HG02763 (cell line): ENCODE results near the gene LYST.
"Not testable (repeated sequence)": the region's sequence is repeated elsewhere in the genome, so short reads cannot be mapped to it uniquely, and the experiment has no call there.

ENCODE experiments used
- ATAC-seq: cut with Tn5 transposase; IDR thresholded peaks from one replicate; pipeline ENCODE4 v1.9.1; 2021; ENCODE audit warnings: mild to moderate bottlenecking, moderate library complexity; ENCODE audit not compliant: unreplicated experiment

LYST gene

GRCh38 chr1:235766794-235767285 lies 99.9 kb downstream of the LYST start:
- no peak for ATAC-seq

- no peak for ATAC-seq
Measured at GRCh38 chr1:235763962-235764361, 102.7 kb downstream of the LYST start.

GRCh38 chr1:235759336-235759735 lies 107.4 kb downstream of the LYST start:
- ATAC-seq, result no peak

- ATAC-seq, result no peak
Measured at GRCh38 chr1:235758931-235759330, 107.8 kb downstream of the LYST start.

- ATAC-seq, result no peak
Measured at GRCh38 chr1:235757587-235758096, 109.1 kb downstream of the LYST start.

- not testable (repeated sequence) for ATAC-seq
Measured at GRCh38 chr1:235754186-235754585, 112.5 kb downstream of the LYST start.

GRCh38 chr1:235749755-235750300 lies 116.9 kb downstream of the LYST start:
- no peak for ATAC-seq

GRCh38 chr1:235748747-235749146 lies 118.0 kb downstream of the LYST start:
- ATAC-seq, result no peak

GRCh38 chr1:235746245-235746644 lies 120.5 kb downstream of the LYST start:
- ATAC-seq, result no peak

GRCh38 chr1:235745503-235746136 lies 121.1 kb downstream of the LYST start:
- ATAC-seq, result no peak

- ATAC-seq, result no peak
Measured at GRCh38 chr1:235742914-235743599, 123.6 kb downstream of the LYST start.

- no peak for ATAC-seq
Measured at GRCh38 chr1:235741294-235741693, 125.4 kb downstream of the LYST start.

- no peak for ATAC-seq
Measured at GRCh38 chr1:235739631-235740030, 127.1 kb downstream of the LYST start.

GRCh38 chr1:235739124-235739523 lies 127.6 kb downstream of the LYST start:
- ATAC-seq, result no peak

- ATAC-seq, result no peak
Measured at GRCh38 chr1:235737751-235738150, 129.0 kb downstream of the LYST start.

GRCh38 chr1:235736263-235736662 lies 130.4 kb downstream of the LYST start:
- no peak for ATAC-seq

GRCh38 chr1:235735621-235736020 lies 131.1 kb downstream of the LYST start:
- no peak for ATAC-seq

- no peak for ATAC-seq
Measured at GRCh38 chr1:235734335-235734734, 132.4 kb downstream of the LYST start.

- ATAC-seq, result no peak
Measured at GRCh38 chr1:235730007-235730406, 136.7 kb downstream of the LYST start.

GRCh38 chr1:235726557-235726956 lies 140.1 kb downstream of the LYST start:
- no peak for ATAC-seq

GRCh38 chr1:235725434-235725833 lies 141.3 kb downstream of the LYST start:
- ATAC-seq, result no peak

- ATAC-seq, result no peak
Measured at GRCh38 chr1:235724730-235725129, 142.0 kb downstream of the LYST start.
